Liver (tissue), 9 donors: ENCODE measurements around the gene IL17B. TPM values are rescaled to one million over a fixed set of nuclear protein-coding genes. Genes with fewer than 3 reads are reported as not detected.

Source experiments
- DNase-seq: peaks from one replicate; pipeline ENCODE4 v3.0.0-alpha.2; 2017; ENCODE audit warnings: low spot score
- H3K27ac ChIP-seq, 2 donors: one replicate each; pipeline ENCODE4 v1.7.0; 2013; ENCODE audit warnings: inconsistent platforms in 2 of 2, low read length in 2 of 2, control low read depth in 1 of 2, low read depth in 1 of 2, mild to moderate bottlenecking in 1 of 2
- H3K27me3 ChIP-seq, 4 donors: one replicate each; pipeline versions ENCODE4 v1.6.1 to v1.7.0; 2013; ENCODE audit warnings: low read length in 3 of 4, inconsistent platforms in 1 of 4, mild to moderate bottlenecking in 1 of 4, moderate library complexity in 1 of 4; ENCODE audit not compliant: control insufficient read depth in 4 of 4, insufficient read depth in 4 of 4
- H3K36me3 ChIP-seq, 4 donors: one replicate each; pipeline versions ENCODE4 v1.6.1 to v1.7.0; 2013; ENCODE audit warnings: low read length in 3 of 4, mild to moderate bottlenecking in 3 of 4, low read depth in 1 of 4, moderate library complexity in 1 of 4; ENCODE audit not compliant: control insufficient read depth in 4 of 4, insufficient read depth in 3 of 4
- H3K4me1 ChIP-seq, 4 donors: one replicate each; pipeline versions ENCODE4 v1.6.1 to v1.7.0; 2013; ENCODE audit warnings: low read length in 3 of 4, mild to moderate bottlenecking in 3 of 4, moderate library complexity in 1 of 4; ENCODE audit not compliant: control insufficient read depth in 4 of 4, insufficient read depth in 4 of 4
- H3K4me3 ChIP-seq, 3 donors: one replicate each; pipeline versions ENCODE4 v1.6.1 to v1.7.0; 2013; ENCODE audit warnings: low read length in 3 of 3, control low read depth in 1 of 3, low read depth in 1 of 3, mild to moderate bottlenecking in 1 of 3
- H3K9ac ChIP-seq, 2 donors: one replicate each; pipeline ENCODE4 v1.7.0; 2013; ENCODE audit warnings: low read length in 2 of 2, mild to moderate bottlenecking in 2 of 2, moderate library complexity in 2 of 2, control low read depth in 1 of 2, low read depth in 1 of 2
- H3K9me3 ChIP-seq, 4 donors: one replicate each; pipeline versions ENCODE4 v1.6.1 to v1.7.0; 2013; ENCODE audit warnings: low read length in 3 of 4; ENCODE audit not compliant: control insufficient read depth in 4 of 4
- ATF3 ChIP-seq: IDR thresholded peaks from 2 replicates; pipeline ENCODE4 v1.6.1; 2016; ENCODE audit warnings: antibody characterized with exemption
- EGR1 ChIP-seq, 2 donors: IDR thresholded peaks; 2 replicates each; pipeline ENCODE4 v1.6.1; 2016 to 2018; ENCODE audit warnings: antibody characterized with exemption in 2 of 2, low read depth in 2 of 2
- FOXA1 ChIP-seq: IDR thresholded peaks from 2 replicates; pipeline ENCODE4 v1.6.1; 2016; ENCODE audit warnings: antibody characterized with exemption
- FOXA2 ChIP-seq: IDR thresholded peaks from 2 replicates; pipeline ENCODE4 v1.6.1; 2016; ENCODE audit warnings: antibody characterized with exemption
- HNF4A ChIP-seq, 2 donors: conservative IDR thresholded peaks; 2 replicates each; pipeline ENCODE4 v1.6.1; 2016; ENCODE audit warnings: antibody characterized with exemption in 2 of 2, mild to moderate bottlenecking in 2 of 2
- JUND ChIP-seq, 2 donors: IDR thresholded peaks; 2 replicates each; pipeline ENCODE4 v1.6.1; 2016; ENCODE audit warnings: antibody characterized with exemption in 2 of 2
- MAX ChIP-seq: IDR thresholded peaks from 2 replicates; pipeline ENCODE4 v1.6.1; 2016; ENCODE audit warnings: antibody characterized with exemption
- RAD21 ChIP-seq, 2 donors: IDR thresholded peaks; 2 replicates each; pipeline ENCODE4 v1.6.1; 2016; ENCODE audit warnings: antibody characterized with exemption in 2 of 2, mild to moderate bottlenecking in 2 of 2
- RXRA ChIP-seq, 2 donors: IDR thresholded peaks; 2 replicates each; pipeline ENCODE4 v1.6.1; 2017 to 2018; ENCODE audit warnings: antibody characterized with exemption in 2 of 2, mild to moderate bottlenecking in 1 of 2
- SP1 ChIP-seq: IDR thresholded peaks from 2 replicates; pipeline ENCODE4 v1.6.1; 2018; ENCODE audit warnings: antibody characterized with exemption, mild to moderate bottlenecking
- TAF1 ChIP-seq: conservative IDR thresholded peaks from 2 replicates; pipeline ENCODE4 v1.6.1; 2016; ENCODE audit warnings: antibody characterized with exemption, mild to moderate bottlenecking
- YY1 ChIP-seq: IDR thresholded peaks from 2 replicates; pipeline ENCODE4 v1.6.1; 2016; ENCODE audit warnings: antibody characterized with exemption, mild to moderate bottlenecking
- ZBTB33 ChIP-seq: IDR thresholded peaks from 2 replicates; pipeline ENCODE4 v1.6.1; 2016; ENCODE audit warnings: antibody characterized with exemption
- WGBS: extraction: QIAGEN DNeasy Blood & Tissue Kit; methylation state at CpG from one replicate; pipeline ENCODE4 v1.1.7; 2013; 5-methylcytosine and 5-hydroxymethylcytosine counted together
- polyA plus RNA-seq, 2 donors: library from polyadenylated mRNA; stranded (reverse) in 1 of 2; unstranded in 1 of 2; fragments of 200-250 nt in 1 of 2; fragments of >200 nt in 1 of 2; fragmentation: Nextera tagmentation in 1 of 2; extraction: Ambion mirVana in 1 of 2; gene quantifications; one replicate each; pipeline versions ENCODE4 v1.2.1 to v1.2.3, GENCODE V29; 2013 to 2015
- total RNA-seq, 2 donors: library from RNA; depleted of rRNA; stranded (reverse); fragments of >200 nt; gene quantifications; one replicate each; pipeline ENCODE4 v1.2.3, GENCODE V29; 2014
- TF ChIP-seq, protein P1 (sequence below): fragments of 150-350 bp; IDR thresholded peaks from 2 replicates; pipeline ENCODE4 v1.5.1; 2017; ENCODE audit warnings: improper control_type of control experiment, low read depth, low read length; ENCODE audit not compliant: missing input control
- donor health status: healthy.
- donor health status: healthy.
- donor health status: healthy.
- donor health status: healthy.
- donor health status: healthy.

IL17B gene
- total and polyA plus RNA-seq, 4 donors: not detected

- Histone ChIP-seq H3K27me3 (no peaks in the 10 kb centered on the region), H3K9ac (no peak overlapping the region), H3K4me3 (no peak overlapping the region), H3K4me1 (peaks cover 0 to 6% (median 0%) of the 10 kb centered on the region in 4 donors), H3K36me3 (no peaks in the 10 kb centered on the region), H3K9me3 (no peaks in the 10 kb centered on the region), H3K27ac (no peak overlapping the region)
- 73% methylated on average over 5 of the region's 5 CpGs for WGBS
- TF ChIP-seq RXRA (IDR thresholded peaks at IDR 0.05) (no peak), RAD21 (IDR thresholded peaks at IDR 0.05) (no peak), ATF3 (no peak), FOXA2 (no peak), FOXA1 (no peak), MAX (no peak), HNF4A (conservative IDR thresholded peaks at IDR 0.05) (no peak), TAF1 (no peak)
- TF ChIP-seq, protein P1, sequence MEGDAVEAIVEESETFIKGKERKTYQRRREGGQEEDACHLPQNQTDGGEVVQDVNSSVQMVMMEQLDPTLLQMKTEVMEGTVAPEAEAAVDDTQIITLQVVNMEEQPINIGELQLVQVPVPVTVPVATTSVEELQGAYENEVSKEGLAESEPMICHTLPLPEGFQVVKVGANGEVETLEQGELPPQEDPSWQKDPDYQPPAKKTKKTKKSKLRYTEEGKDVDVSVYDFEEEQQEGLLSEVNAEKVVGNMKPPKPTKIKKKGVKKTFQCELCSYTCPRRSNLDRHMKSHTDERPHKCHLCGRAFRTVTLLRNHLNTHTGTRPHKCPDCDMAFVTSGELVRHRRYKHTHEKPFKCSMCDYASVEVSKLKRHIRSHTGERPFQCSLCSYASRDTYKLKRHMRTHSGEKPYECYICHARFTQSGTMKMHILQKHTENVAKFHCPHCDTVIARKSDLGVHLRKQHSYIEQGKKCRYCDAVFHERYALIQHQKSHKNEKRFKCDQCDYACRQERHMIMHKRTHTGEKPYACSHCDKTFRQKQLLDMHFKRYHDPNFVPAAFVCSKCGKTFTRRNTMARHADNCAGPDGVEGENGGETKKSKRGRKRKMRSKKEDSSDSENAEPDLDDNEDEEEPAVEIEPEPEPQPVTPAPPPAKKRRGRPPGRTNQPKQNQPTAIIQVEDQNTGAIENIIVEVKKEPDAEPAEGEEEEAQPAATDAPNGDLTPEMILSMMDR: no peak
- DNase-seq: no peak
Measured at GRCh38 chr5:149378241-149378820, 761 bp downstream of the IL17B start.

- Histone ChIP-seq H3K36me3 (no peaks in the 10 kb centered on the region), H3K9me3 (no peaks in the 10 kb centered on the region), H3K27me3 (no peaks in the 10 kb centered on the region), H3K27ac (no peak overlapping the region), H3K9ac (no peak overlapping the region), H3K4me1 (peaks cover 0 to 2% (median 0%) of the 10 kb centered on the region in 4 donors), H3K4me3 (no peak overlapping the region)
- WGBS: 93% methylated on average over 7 of the region's 7 CpGs
- TF ChIP-seq FOXA2: no peak
- TF ChIP-seq RXRA (IDR thresholded peaks at IDR 0.05): no peak
- no peak for DNase-seq
Measured at GRCh38 chr5:149376711-149377447, 2.2 kb downstream of the IL17B start.

- Histone ChIP-seq H3K4me3 (no peak overlapping the region), H3K9me3 (no peaks in the 10 kb centered on the region), H3K27me3 (no peaks in the 10 kb centered on the region), H3K4me1 (no peaks in the 10 kb centered on the region), H3K27ac (no peak overlapping the region), H3K36me3 (no peaks in the 10 kb centered on the region), H3K9ac (no peak overlapping the region)
- 95% methylated on average over 12 of the region's 12 CpGs for WGBS
- DNase-seq: no peak
- TF ChIP-seq YY1: no peak
- TF ChIP-seq RXRA (IDR thresholded peaks at IDR 0.05): no peak
- TF ChIP-seq ATF3: no peak
- no peak for TF ChIP-seq TAF1
- TF ChIP-seq JUND (IDR thresholded peaks at IDR 0.05): no peak
- TF ChIP-seq, protein P1: no peak
- no peak for TF ChIP-seq HNF4A (conservative IDR thresholded peaks at IDR 0.05)
- no peak for TF ChIP-seq FOXA2
- no peak for TF ChIP-seq ZBTB33
- TF ChIP-seq SP1: no peak
- TF ChIP-seq EGR1 (IDR thresholded peaks at IDR 0.05; ENCODE audit: low read depth in 2 of 2): no peak
Measured at GRCh38 chr5:149376104-149376503, 3.0 kb downstream of the IL17B start.
